Pulmonary artery endothelial cell (primary cell): Measurements from ENCODE around the gene CAMK1D. TPM values are rescaled to one million over a fixed set of nuclear protein-coding genes. Genes with fewer than 3 reads are reported as not detected.

ENCODE experiments used
- DNase-seq: peaks from one replicate; pipeline ENCODE4 v3.0.0-alpha.2; 2011; ENCODE audit warnings: low read depth, low spot score
- total RNA-seq: library from RNA; depleted of rRNA; stranded (reverse); fragments of >200 nt; gene quantifications from 2 replicates; pipeline ENCODE4 v1.2.3, GENCODE V29; 2014

The CAMK1D gene
- total RNA-seq, 1 donor from 2014 or later, result 0.86 TPM

DNA sequence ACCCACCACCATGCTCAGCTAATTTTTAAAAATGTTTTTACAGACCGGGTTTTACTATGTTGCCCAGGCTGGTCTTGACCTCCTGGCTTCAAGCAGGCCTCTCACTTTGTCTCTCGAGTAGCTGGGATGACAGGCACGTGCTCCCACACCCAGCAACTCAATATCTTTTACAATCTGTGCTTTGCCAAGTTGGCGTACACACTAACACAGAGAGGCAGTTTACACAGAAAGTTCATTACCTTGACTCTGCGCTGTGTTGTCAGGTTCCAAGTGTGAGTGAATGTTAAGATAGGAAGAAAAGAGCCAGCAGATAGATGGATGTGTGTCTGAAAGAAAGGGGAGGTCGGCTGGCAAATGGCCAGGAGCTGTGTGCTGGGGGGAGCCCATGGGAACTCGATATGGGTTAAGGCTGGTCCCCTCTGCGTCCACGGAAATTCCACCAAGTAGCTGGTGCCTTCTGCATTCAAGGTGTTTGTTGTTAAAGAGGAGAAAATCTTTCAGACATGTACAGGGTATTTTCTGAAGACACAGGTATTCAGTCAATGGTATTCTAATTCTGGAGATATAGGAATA lies 299.8 kb downstream of the CAMK1D start:
- DNase-seq, result no peak

DNA sequence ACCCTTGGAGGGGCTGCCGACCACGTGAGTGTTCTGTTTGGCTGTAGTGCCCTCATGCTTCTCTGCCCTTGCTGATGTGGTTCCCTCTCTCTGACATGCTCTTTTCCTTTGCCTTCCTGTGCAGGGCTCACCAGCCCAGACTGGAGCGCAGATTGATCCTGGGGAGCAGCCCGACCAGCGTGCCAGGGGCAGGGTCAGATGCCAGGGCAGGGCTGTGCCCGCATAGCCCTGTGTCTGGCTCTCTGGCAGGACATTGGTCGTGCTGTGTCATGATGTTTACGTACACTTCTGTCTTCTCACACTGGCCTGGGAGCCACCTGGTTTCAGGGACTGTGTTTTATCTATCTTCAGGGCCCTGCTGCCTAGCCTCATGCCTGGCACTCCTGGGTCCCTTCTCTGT lies 300.8 kb downstream of the CAMK1D start:
- no peak for DNase-seq

DNA sequence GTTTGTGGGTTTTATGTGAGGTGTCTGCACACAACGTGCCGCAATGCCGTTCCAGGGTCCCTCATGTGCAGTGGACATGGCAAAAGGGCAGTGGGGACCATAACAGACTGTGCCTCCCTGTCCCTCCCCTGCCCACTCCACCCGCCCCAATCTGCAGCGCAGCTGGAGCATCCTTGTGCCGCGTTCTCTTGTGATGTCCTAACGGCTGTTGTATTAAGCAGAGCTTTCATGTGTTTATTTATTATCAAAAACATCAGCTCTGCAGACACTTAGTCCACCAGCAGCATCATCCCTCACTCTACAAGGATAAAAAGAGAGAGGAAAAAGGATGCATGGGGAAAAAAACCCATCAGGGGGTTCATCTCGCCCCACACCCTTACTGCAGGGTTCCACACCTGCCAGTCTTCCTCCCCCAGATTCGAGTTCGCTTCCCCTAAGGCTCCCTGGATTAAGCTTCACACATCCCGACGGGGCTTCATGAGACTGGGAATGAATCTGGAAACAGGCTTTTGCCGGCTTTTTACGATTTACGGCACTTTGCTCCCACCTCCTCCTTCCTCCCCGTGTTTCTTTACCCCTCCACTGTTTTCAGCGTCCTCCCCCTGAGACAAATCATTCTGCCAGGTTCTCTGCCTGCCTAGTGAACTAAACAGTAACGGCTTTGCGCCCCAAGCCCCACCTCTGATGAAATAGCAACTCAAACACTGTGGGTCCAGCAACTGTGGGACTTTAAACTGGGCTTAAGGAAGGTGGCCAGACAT lies 301.4 kb downstream of the CAMK1D start:
- no peak for DNase-seq

DNA sequence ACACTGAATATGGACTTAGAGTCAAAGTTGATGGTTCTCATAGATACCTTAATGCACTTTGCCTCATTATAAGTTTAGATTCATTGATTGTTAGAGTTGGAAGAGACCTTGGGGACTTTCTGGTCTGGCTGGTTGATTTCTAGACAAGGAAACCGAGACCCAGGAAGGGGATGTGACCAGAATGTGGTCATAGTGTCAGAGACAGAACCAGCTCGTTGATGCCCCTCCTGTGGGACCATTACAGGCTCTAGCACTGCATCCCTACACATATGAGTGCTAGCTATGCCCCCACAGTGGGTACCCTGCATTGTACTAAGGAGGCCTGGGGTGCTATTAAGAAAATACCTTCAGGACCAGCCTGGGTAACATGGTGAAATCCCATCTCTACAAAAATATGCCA lies 306.6 kb downstream of the CAMK1D start:
- no peak for DNase-seq

DNA sequence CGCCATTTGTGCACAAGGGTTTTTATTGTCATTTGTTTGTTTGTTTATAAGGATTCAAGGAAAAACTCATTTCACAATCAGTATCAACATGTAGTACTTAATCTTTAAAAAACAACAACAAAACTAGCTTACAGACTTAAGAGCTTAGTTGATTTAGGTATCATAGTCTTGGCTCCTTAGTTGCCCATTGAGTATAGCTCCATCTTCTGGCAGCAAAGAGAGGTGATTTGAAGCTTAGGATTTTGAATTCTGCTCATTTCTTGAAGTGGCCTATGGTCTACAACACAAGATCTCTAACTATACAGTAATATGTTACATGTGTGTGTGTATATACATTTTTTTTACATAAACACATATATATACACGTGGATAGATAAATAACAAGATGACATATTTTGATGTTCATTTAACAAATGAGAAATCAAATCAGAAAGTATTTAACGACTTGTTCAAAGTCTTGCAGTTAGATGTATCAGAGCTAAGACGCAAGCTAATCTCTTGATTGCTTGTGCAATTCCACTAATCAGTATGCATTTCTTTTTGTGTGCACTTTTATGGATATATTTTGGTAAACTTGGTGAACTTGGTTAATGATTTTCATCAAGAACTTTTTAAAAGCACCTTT lies 307.3 kb downstream of the CAMK1D start:
- DNase-seq, result peak; percentile 30

DNA sequence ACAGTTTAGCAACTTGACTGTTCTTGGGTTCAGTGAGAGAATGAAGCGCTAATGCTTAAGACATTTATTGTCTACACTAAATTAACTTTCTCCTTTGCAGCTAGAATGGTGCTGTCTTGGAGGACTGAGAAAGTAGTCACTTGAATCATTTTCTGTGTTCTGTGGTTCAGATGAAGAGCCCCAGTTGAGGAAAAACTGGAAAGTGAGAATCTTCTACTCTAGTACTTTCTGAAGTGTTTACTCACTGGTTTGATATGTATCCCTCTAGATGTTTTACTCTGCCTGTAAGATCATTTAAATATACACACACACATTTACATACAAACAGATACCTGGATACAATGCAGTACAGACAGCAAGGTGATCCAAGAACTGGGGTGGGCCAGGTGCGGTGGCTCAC lies 308.1 kb downstream of the CAMK1D start:
- DNase-seq, result no peak

DNA sequence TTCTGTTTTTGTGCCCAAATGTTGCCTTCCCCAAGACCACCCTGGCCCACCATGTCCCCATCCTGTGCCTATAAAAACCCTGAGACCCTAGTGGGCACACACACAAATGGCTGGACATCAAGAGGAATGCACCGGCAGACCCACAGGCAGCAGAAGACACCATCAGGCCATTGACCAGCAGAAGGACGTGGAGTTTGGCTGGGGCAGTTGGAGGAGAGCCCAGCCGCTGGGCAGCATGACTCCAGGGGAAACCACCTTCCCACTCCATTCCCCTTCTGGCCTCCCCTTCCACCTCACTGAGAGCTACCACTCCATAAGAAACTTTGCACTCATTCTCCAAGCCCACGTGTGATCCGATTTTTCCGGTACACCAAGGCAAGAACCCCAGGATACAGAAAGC lies 309.2 kb downstream of the CAMK1D start:
- DNase-seq, result no peak

DNA sequence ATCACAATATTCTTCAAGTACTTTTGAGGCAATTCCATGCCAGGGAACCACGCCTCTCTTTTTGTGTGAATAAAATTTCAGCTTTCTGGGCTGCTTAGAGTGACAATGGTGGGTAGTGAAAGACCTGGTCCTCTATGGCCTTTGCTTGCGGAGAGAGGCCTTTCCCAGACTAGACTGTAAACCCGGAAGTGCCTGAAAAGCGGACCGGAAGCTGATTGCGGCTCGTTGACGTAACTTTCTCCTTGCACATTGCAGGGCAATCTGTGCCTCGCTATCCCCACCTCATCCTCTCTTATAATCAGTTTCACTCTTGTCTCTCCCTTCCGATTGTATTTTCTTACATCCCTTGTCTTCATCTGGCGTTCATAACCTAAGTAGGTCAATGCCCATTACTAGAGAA lies 310.4 kb downstream of the CAMK1D start:
- no peak for DNase-seq

DNA sequence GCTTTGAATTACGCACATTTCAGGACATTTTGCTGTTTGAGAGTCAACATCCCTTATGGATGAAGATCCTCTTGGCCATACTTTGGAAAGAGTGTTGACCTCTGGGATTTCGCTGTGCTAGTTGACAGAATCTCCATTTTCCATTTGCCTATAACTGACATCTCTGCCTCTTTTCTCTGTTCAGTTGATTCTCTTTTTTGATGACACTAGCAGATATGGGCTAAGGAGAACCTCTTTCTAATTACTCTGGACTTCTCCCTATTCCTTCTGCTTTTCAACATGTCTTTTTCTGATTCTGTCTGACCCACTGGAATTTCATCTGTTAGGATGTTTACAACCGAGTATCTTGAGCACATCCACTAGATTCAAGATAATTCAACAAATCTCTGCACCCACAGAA lies 311.5 kb downstream of the CAMK1D start:
- DNase-seq, result no peak

DNA sequence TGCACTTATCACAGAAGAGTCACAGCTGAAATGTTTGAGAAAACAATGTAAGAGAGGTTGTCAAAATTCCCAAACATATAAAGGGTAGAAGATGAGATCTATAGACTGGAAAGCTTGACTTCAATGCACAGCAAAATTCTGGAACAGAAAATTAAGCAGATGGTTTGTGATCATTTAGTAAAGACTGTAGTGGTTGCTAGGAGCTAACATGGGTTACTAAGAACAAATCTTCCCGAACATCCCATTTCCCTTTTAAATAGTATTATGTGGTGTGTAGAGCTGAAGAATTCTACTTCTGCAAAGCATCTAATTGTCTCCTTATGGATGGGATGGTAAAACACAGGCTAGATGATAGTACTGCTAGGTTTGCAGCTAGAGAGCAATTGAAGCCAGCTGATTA lies 312.3 kb downstream of the CAMK1D start:
- DNase-seq, result no peak

DNA sequence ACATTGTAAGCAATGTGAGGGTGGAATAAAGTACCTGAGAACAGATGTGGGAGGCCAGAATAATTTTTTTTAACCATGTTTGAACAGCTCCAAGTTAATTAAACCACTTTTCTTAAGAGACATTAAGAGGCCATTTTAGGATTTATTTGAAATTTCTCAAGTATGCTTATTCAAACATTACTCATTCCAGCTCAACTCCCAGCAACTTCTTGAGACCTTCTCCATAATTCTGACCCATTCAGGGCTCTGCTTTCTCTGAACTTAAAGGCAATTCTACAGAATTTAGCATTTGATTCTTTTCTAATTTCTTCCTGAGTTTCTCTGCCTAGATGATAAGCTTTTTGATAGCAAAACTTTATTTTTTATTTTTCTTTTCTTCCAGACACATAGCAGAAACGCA lies 314.5 kb downstream of the CAMK1D start:
- no peak for DNase-seq

DNA sequence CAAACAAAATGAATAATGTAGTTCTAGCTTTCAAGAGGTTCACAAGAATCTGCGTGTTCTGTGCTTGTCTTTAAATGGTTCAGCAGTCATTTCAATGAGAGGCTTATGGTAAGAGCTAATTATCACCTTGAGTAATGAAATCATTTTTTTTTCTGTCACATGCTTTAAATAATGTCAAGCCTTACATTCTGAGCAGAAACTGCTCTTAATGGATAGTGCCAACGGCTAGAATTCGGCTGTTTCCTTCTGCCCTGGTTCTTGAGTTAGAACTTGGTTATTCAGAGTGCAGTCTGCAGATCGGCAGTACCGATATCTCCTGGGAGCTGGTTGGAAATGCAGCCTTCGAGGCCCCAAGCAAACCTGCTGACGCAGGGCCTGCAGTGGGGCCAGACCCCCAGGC lies 316.2 kb downstream of the CAMK1D start:
- no peak for DNase-seq

DNA sequence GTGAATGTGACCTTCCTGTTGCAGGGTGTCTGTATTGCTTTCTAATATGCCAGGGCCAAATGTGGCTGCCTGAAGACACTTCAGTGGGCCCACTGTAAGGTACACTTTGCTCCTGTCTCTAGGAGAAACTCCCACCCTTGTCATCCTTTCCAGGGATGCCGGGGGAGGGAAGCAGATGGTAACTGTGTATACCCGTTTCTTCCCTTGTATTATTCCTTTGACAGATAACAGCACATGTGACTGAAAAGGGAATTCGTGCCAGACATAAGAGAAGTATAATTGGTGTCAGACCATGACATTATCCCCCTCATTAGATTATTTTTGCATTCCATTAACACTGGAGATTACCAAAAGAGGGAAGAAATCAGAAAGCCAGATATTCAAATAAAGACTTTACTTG lies 317.7 kb downstream of the CAMK1D start:
- DNase-seq, result no peak

DNA sequence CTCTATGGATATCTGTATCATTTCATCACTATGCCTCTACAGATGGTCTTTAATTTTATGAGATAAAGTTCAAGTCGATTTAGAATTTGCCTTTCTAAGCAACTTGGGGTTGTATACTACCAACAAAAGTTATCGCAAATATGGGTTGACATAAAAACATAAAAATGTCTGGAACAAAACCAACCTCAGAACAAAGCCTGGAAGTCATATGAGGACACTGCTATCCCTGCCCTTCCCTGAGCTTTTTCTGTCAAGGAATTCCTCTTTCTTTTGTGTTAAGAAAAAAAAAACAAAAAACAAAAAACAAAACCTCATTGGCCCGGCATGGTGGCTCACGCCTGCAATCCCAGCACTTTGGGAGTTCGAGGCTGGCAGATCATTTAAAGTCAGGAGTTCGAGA lies 319.3 kb downstream of the CAMK1D start:
- DNase-seq, result peak; percentile 24

DNA sequence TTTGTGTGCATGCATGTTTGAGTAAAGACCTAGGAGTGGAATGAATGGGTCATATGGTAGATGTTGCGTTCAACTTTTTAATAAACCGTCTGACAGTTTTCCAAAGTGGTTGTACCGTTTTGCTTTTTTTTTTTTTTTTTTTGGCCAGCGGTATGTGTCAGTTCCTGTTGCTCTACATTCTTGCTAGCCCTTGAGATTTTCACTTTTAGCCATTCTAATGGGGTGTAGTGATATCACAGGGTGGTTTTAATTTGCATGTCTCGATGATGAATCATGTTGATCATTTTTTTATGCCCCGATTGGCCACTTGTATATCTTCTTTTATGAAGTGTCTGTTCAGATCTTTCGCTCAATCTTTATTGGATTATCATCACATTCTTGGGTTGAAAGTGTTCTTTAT lies 320.7 kb downstream of the CAMK1D start:
- no peak for DNase-seq

DNA sequence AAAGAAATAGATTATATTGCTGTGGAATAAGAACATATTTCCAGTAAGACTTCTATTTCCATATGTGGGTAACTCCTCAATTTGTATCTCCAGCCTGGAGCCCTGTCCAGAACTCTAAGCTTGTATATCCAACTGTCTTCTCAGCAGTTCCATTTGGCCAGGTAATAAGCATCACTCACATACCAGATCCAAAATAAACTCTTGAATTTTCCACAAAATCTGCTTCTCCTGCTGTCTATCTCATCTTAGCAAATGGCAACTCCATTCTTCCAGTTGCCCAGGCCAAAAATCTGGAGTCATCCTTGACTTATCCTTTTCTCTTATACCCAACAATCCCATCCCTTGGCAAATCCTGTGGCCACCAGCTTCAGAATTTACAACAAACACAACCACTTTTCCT lies 325.8 kb downstream of the CAMK1D start:
- DNase-seq, result no peak

DNA sequence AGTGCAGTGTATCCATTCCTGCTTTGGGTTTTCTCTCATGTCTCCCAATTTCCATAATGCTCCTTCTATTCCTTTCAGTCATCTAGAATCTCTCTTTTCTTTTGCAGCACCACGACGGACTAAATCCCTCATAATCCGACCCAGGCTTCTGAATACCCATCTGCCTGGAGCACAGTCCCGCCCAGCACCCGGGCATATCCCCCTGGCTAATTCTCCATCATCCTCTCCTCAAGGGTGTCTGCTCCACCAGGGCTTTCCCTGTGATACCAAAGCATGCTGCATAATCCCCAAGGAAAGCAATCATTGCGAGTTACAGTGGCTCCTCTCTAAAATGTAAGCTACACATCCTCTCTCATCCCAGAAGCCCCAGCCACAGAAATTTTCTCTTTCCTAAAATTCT lies 330.3 kb downstream of the CAMK1D start:
- no peak for DNase-seq

DNA sequence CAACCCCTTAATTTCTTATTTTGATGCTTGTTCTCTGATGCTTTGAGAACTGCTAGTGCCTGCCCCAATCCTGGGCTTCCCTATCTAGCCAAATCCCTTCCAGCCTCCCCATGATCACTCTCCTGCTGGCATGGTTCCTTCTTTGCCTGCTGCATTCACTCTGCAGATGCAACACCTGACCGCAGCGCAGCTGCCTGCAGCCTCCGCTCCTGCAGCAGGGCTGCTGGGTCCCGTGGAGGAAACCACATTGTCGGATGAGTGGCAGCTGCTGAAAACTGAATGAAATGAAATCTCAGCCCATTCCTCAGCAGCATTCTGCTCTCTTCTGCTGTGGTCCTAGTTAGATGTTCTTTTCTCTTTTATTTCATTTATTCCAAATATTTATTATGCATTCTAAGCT lies 331.9 kb downstream of the CAMK1D start:
- no peak for DNase-seq

DNA sequence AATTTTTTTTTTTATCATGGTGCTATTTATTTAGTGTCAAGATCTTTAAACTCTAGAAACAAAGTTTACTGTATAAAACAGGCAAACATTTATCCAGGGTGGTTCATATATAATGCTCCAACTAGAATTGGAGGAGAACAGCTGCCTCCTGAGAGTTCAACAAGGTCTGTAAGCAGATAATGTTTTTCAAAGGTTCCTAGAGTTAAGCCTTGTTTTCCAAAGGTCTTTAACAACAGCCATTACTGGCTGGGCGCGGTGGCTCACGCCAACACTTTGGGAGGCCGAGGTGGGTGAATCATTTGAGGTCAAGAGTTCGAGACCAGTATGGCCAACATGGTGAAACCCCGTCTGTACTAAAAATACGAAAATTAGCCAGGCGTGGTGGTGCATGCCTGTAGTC lies 335.4 kb downstream of the CAMK1D start:
- no peak for DNase-seq

DNA sequence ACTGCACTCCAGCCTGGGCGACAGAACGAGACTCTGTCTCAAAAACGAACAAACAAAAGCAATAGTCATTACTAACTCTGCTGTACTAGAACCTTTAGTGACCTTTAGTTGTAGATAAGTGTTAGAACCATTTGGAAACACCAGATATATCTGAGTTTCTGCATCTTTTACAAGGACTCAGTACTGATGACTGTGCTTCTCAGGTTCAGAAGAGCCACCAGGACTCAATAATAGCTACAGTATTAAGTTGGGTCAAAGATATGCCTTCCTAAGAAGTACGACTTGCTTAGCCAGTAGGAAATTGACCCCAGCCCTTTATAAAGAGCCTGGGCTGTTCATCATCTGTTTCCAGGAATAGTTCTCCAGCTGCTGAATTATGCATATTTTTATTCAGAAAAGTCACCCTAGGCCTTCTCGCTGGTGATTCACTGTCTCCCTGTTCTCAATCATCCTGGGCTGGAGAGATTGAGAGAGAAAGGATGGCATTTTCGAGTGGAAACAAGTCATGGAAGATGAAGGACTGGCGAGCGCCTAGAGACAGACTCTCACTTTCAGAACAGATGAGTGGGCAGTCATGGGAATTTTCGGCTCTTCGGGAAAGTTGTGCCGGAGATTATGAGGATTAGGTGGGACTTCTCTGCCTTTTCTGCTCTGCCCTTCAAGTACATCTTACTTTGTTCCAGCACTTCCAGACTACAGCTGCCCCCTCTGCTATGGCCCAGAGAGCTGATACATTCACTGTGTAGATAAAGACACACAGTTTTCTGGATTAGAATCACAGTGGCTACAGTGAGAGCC lies 336.1 kb downstream of the CAMK1D start:
- DNase-seq, result no peak

DNA sequence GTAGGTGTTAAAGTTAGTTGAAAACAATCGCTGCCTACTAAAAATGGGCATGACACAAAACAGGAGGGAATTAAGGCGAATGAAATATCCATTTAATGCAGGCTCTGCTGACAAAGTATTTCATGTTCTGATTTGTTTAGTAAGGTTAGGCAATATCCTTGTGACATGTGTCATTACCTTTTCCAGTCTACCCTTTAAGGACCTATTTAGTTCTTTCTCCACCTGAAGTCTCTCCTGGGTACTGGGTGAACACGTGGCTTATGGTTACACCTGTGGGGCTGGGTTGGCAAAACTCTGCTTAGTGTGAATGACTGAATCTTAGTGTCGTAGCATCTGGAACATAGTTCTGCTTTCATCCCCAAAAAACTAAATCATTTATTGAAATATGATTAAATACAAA lies 338.6 kb downstream of the CAMK1D start:
- DNase-seq, result no peak

DNA sequence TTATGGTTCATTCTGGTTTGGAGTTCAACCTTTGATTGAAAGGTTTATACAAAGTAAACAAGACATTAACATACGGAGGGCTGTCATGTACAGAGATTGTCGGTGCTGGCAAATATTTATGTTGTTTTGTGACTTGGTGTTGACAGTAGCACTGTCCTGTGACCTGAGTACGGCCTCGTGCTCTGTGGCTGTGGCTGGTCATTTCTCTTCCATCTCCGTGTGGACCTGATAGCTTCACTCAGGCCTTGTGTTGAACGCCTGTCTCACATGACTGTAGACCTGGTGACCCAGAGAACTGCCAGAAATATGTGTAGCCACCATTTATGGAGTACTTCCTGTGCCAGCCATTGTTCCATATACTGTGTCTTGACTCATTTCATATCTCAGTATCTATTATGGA lies 340.5 kb downstream of the CAMK1D start:
- no peak for DNase-seq
